ENCODE data around the gene GFPT1. TPM values are rescaled to one million over a fixed set of nuclear protein-coding genes. Genes with fewer than 3 reads are reported as not detected.

The GFPT1 gene
- total and polyA plus RNA-seq, 2 donors (not counting 1 experiment from before 2014, with no cell fraction given): 39.1 to 53.0 TPM

- no peak overlapping the region for H2AFZ ChIP-seq (ENCODE audit: low read length)
Measured at GRCh38 chr2:69299772-69300516, 87.1 kb downstream of the GFPT1 start.

DNA sequence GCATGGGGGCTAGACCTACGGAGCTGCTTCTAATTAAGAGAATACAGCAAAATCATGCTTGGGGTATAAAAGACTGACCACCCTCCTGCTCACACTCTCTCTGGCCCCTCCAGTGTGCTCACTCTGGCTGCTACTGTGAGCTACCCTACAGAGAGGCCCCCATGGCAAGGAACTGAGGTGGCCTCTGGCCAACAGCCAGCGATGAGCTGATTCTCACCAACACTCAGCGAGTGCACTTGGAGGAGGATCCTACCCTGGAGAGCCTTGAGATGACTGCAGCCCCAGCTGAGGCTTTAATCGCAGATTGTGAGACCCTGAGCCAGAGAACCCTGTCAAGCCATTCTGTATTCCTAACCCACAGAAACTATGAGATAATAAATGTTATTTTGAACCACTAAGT lies 88.2 kb downstream of the GFPT1 start:
- Histone ChIP-seq H3K9me3 (ENCODE audit: control insufficient read depth, insufficient read depth, low read depth, low read length) (no peaks in the 10 kb centered on the region), H3K27me3 (ENCODE audit: control insufficient read depth, insufficient read depth, low read length) (no peaks in the 10 kb centered on the region), H3K79me2 (ENCODE audit: control insufficient read depth, insufficient read depth, low read length) (no peaks in the 10 kb centered on the region), H3K9ac (ENCODE audit: insufficient read depth, low read length) (no peak overlapping the region), H3K4me1 (ENCODE audit: control insufficient read depth, extremely low read depth, insufficient read depth, low read length) (peaks cover 16% of the 10 kb centered on the region), H2AFZ (ENCODE audit: low read length) (no peak overlapping the region), H3K36me3 (ENCODE audit: control insufficient read depth, insufficient read depth, low read length) (no peaks in the 10 kb centered on the region), H3K4me2 (ENCODE audit: extremely low read depth, insufficient read depth, low read length) (no peak overlapping the region), H3K27ac (ENCODE audit: insufficient read depth, low read length) (no peak overlapping the region), H4K20me1 (ENCODE audit: control insufficient read depth, extremely low read depth, insufficient read depth, low read length) (no peaks in the 10 kb centered on the region), H3K4me3 (replicated peaks in 1 of 4; ENCODE audit: control extremely low read depth in 1 of 4, insufficient read depth in 1 of 4, low read depth in 3 of 4, low read length in 4 of 4) (no peak overlapping the region)
- TF ChIP-seq EZH2 (IDR thresholded peaks at IDR 0.05; ENCODE audit: low read length, missing control alignments): no peak
- TF ChIP-seq, protein P1, sequence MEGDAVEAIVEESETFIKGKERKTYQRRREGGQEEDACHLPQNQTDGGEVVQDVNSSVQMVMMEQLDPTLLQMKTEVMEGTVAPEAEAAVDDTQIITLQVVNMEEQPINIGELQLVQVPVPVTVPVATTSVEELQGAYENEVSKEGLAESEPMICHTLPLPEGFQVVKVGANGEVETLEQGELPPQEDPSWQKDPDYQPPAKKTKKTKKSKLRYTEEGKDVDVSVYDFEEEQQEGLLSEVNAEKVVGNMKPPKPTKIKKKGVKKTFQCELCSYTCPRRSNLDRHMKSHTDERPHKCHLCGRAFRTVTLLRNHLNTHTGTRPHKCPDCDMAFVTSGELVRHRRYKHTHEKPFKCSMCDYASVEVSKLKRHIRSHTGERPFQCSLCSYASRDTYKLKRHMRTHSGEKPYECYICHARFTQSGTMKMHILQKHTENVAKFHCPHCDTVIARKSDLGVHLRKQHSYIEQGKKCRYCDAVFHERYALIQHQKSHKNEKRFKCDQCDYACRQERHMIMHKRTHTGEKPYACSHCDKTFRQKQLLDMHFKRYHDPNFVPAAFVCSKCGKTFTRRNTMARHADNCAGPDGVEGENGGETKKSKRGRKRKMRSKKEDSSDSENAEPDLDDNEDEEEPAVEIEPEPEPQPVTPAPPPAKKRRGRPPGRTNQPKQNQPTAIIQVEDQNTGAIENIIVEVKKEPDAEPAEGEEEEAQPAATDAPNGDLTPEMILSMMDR (conservative IDR thresholded peaks at IDR 0.05 in 1 of 2, IDR thresholded peaks at IDR 0.05 in 1 of 2; ENCODE audit: low read depth in 1 of 2, low read length in 2 of 2): no peak
- DNase-seq (ENCODE audit: low read depth in 2 of 2): peak; percentile 48 to 58

More at GRCh38 chr2:69299772-69300516, 87.1 kb downstream of the GFPT1 start:
- H3K4me3 ChIP-seq (replicated peaks in 1 of 4; ENCODE audit: control extremely low read depth in 1 of 4, insufficient read depth in 1 of 4, low read depth in 3 of 4, low read length in 4 of 4): no peak overlapping the region
- no peak overlapping the region for H3K4me2 ChIP-seq (ENCODE audit: extremely low read depth, insufficient read depth, low read length)
- peaks cover 16% of the 10 kb centered on the region for H3K4me1 ChIP-seq (ENCODE audit: control insufficient read depth, extremely low read depth, insufficient read depth, low read length)
- TF ChIP-seq, protein P1 (conservative IDR thresholded peaks at IDR 0.05 in 1 of 2, IDR thresholded peaks at IDR 0.05 in 1 of 2; ENCODE audit: low read depth in 1 of 2, low read length in 2 of 2): no peak
- no peak for TF ChIP-seq EZH2 (IDR thresholded peaks at IDR 0.05; ENCODE audit: low read length, missing control alignments)
- no peaks in the 10 kb centered on the region for H3K36me3 ChIP-seq (ENCODE audit: control insufficient read depth, insufficient read depth, low read length)
- no peaks in the 10 kb centered on the region for H4K20me1 ChIP-seq (ENCODE audit: control insufficient read depth, extremely low read depth, insufficient read depth, low read length)
- H3K9ac ChIP-seq (ENCODE audit: insufficient read depth, low read length): no peak overlapping the region
- H3K9me3 ChIP-seq (ENCODE audit: control insufficient read depth, insufficient read depth, low read depth, low read length): no peaks in the 10 kb centered on the region
- H3K27me3 ChIP-seq (ENCODE audit: control insufficient read depth, insufficient read depth, low read length): no peaks in the 10 kb centered on the region
- H3K79me2 ChIP-seq (ENCODE audit: control insufficient read depth, insufficient read depth, low read length): no peaks in the 10 kb centered on the region
- no peak overlapping the region for H3K27ac ChIP-seq (ENCODE audit: insufficient read depth, low read length)
- no peak for DNase-seq (ENCODE audit: low read depth in 2 of 2)

DNA sequence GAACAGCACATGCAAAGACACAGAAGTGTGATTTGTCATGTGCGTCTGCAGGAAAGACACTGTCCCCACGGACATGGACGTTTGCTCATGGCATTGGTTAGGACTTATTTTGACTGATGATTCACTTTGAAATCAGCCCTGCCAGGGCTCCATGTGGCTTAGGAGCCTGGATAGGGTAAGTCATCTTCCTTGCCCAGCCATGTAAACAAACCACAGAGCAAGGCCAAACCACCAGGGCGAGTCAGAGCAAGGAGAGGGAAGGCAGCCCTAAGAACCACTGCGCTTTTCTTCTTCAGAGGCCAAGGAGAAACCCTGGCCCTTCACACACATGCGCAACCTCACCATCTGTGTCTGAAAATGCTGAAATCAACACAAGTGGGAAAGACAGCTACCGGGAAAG lies 88.8 kb downstream of the GFPT1 start:
- Histone ChIP-seq H3K79me2 (ENCODE audit: control insufficient read depth, insufficient read depth, low read length) (no peaks in the 10 kb centered on the region), H3K27me3 (ENCODE audit: control insufficient read depth, insufficient read depth, low read length) (no peaks in the 10 kb centered on the region), H2AFZ (ENCODE audit: low read length) (no peak overlapping the region), H3K4me1 (ENCODE audit: control insufficient read depth, extremely low read depth, insufficient read depth, low read length) (peaks cover 16% of the 10 kb centered on the region), H3K9me3 (ENCODE audit: control insufficient read depth, insufficient read depth, low read depth, low read length) (no peaks in the 10 kb centered on the region), H3K27ac (ENCODE audit: insufficient read depth, low read length) (peak overlapping the region; percentile 5), H3K36me3 (ENCODE audit: control insufficient read depth, insufficient read depth, low read length) (no peaks in the 10 kb centered on the region), H3K4me3 (replicated peaks in 1 of 4; ENCODE audit: control extremely low read depth in 1 of 4, insufficient read depth in 1 of 4, low read depth in 3 of 4, low read length in 4 of 4) (no peak overlapping the region), H3K9ac (ENCODE audit: insufficient read depth, low read length) (no peak overlapping the region), H3K4me2 (ENCODE audit: extremely low read depth, insufficient read depth, low read length) (peak overlapping the region; percentile 28), H4K20me1 (ENCODE audit: control insufficient read depth, extremely low read depth, insufficient read depth, low read length) (no peaks in the 10 kb centered on the region)
- DNase-seq (ENCODE audit: low read depth in 2 of 2): peak; percentile 92 to 95
- TF ChIP-seq EZH2 (IDR thresholded peaks at IDR 0.05; ENCODE audit: low read length, missing control alignments): no peak
- TF ChIP-seq, protein P1 (conservative IDR thresholded peaks at IDR 0.05 in 1 of 2, IDR thresholded peaks at IDR 0.05 in 1 of 2; ENCODE audit: low read depth in 1 of 2, low read length in 2 of 2): no peak

All from fibroblast of lung (primary cell).